Measurements from ENCODE around the gene LRIT2.

GRCh38 chr10:84205049-84205852 lies 20.1 kb downstream of the LRIT2 start:
- TF ChIP-seq CTCF (IDR thresholded peaks at IDR 0.05; ENCODE audit: poor library complexity, severe bottlenecking) (peak; percentile 70), EZH2 (IDR thresholded peaks at IDR 0.05; ENCODE audit: borderline replicate concordance, insufficient read depth, low read length, poor library complexity, severe bottlenecking) (no peak), EP300 (conservative IDR thresholded peaks at IDR 0.05; ENCODE audit: poor library complexity, severe bottlenecking) (no peak), TAF1 (IDR thresholded peaks at IDR 0.05; ENCODE audit: low read depth) (no peak), RAD21 (conservative IDR thresholded peaks at IDR 0.05) (peak; percentile 70), POLR2AphosphoS5 (IDR thresholded peaks at IDR 0.05) (no peak), SMC3 (conservative IDR thresholded peaks at IDR 0.05; ENCODE audit: poor library complexity) (peak; percentile 69)

Data from neural cell (in vitro differentiated cells).